ENCODE data around the gene RAB3B.
"Not testable (repeated sequence)": the region's sequence is repeated elsewhere in the genome, so short reads cannot be mapped to it uniquely, and the experiment has no call there.

The RAB3B gene, protein sequence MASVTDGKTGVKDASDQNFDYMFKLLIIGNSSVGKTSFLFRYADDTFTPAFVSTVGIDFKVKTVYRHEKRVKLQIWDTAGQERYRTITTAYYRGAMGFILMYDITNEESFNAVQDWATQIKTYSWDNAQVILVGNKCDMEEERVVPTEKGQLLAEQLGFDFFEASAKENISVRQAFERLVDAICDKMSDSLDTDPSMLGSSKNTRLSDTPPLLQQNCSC

DNA sequence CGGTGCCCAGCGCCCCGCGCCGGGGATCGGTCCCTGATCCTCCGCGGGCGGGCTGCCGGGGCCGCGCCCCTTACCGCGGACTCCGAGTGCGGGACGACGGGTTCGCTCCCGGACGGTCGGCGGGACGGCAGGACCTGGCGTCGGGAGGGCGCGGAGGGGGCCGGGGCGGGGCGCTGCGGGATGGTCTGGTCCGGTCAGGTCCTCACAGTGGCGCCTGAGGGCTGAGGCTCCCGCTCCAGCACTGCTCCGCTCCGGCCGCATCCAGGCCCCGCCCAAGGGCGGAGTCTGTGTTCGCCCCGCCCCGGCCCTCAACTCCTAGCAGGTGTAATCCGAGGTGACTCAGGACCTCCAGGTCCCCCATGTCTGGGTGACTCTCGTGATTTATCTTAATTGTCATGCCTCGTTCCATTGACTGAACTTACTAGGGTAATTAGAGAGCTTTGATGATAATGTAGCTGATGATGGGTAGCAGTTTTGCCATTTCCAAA lies at the start of gene RAB3B:
Gene RAB3B (minus strand): TSS at position 223 of the 488 bp plus-strand sequence. CDS start 13,583 bp downstream, outside the sequence.
- no peaks in the 10 kb centered on the region for H3K4me1 ChIP-seq (ENCODE audit: control insufficient read depth in 1 of 2, insufficient read depth in 2 of 2, low read length in 2 of 2)
- H3K27me3 ChIP-seq (ENCODE audit: low read depth, low read length): peaks cover 24% of the 10 kb centered on the region
- no peaks in the 10 kb centered on the region for H3K36me3 ChIP-seq (ENCODE audit: control insufficient read depth in 1 of 2, insufficient read depth in 2 of 2, low read length in 2 of 2)
- peak within 1 kb of the TSS; percentile 30 to 66 for H3K4me3 ChIP-seq (ENCODE audit: low read depth in 1 of 2, low read length in 2 of 2)
- H3K27ac ChIP-seq (ENCODE audit: low read length): no peak within 1 kb of the TSS
- no peaks in the 10 kb centered on the region for H3K9me3 ChIP-seq (ENCODE audit: control insufficient read depth in 1 of 2, low read length in 2 of 2)

DNA sequence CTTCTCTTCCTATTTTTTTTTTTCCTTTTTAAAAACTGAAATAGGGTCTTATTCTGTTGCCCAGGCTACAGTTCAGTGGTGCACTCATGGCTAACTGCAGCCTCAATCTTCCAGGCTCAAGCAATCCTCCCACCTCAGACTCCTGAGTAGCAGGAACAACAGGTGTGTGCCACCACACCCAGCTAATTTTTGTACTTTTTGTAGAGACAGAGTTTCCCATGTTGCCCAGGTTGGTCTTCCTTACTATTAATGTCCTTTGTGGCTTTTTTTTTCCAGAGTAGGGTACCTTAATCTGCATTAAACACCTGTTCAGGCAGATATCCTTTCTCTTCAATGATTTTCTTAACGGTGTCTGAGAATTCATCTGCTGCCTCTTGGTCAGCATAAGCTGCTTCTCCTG lies 47.4 kb upstream of the RAB3B start:
- H3K36me3 ChIP-seq (ENCODE audit: control insufficient read depth in 1 of 2, insufficient read depth in 2 of 2, low read length in 2 of 2): peaks cover 0 to 21% of the 10 kb centered on the region in 2 donors
- no peak overlapping the region for H3K4me3 ChIP-seq (ENCODE audit: low read depth in 1 of 2, low read length in 2 of 2)

DNA sequence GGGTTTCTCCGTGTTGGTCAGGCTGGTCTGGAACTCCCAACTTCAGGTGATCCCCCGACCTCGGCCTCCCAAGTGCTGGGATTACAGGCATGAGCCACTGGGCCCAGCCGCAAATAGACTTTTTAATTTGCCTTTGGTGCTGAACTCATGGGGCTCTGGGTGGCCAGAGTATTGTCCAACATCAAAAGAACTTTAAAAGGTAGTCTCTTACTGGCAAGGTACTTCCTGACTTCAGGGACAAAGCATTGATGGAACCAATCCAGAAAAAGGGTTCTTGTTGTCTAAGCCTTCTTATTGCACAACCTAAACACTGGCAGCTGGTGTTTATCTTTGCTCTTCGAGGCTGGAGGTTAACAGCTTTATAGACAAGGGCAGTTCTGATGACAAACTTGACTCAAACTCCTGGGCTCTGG lies 46.9 kb upstream of the RAB3B start:
- Histone ChIP-seq H3K9me3 (ENCODE audit: control insufficient read depth in 1 of 2, low read length in 2 of 2) (no peaks in the 10 kb centered on the region), H3K27ac (ENCODE audit: low read length) (no peak overlapping the region), H3K4me3 (ENCODE audit: low read depth in 1 of 2, low read length in 2 of 2) (no peak overlapping the region), H3K27me3 (ENCODE audit: low read depth, low read length) (no peaks in the 10 kb centered on the region), H3K36me3 (ENCODE audit: control insufficient read depth in 1 of 2, insufficient read depth in 2 of 2, low read length in 2 of 2) (peaks cover 0 to 21% of the 10 kb centered on the region in 2 donors), H3K4me1 (ENCODE audit: control insufficient read depth in 1 of 2, insufficient read depth in 2 of 2, low read length in 2 of 2) (peaks cover under 1 to 2% of the 10 kb centered on the region in 2 donors)

More for the DNA sequence above, 47.4 kb upstream of the RAB3B start:
- Histone ChIP-seq H3K9me3 (ENCODE audit: control insufficient read depth in 1 of 2, low read length in 2 of 2) (no peaks in the 10 kb centered on the region), H3K27me3 (ENCODE audit: low read depth, low read length) (no peaks in the 10 kb centered on the region), H3K27ac (ENCODE audit: low read length) (no peak overlapping the region), H3K4me1 (ENCODE audit: control insufficient read depth in 1 of 2, insufficient read depth in 2 of 2, low read length in 2 of 2) (no peaks in the 10 kb centered on the region)

DNA sequence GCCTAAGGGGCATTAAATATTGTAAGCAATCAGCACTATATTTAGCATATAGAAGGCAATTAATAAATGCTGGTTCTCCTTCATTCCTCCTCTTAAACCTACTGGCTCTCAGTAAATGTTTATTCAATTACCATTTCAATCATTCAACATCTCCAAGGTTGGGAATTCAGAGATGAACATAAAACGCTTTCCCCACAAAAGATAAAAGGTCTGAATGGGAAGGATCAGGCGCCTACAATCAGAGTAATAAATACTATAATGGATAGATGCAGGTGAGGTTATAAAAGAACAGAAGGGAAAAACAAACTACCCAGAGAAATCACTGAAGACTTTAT lies 43.5 kb upstream of the RAB3B start:
- Histone ChIP-seq H3K9me3 (ENCODE audit: control insufficient read depth in 1 of 2, low read length in 2 of 2) (no peaks in the 10 kb centered on the region), H3K4me3 (ENCODE audit: low read depth in 1 of 2, low read length in 2 of 2) (peak overlapping the region; percentile 68 to 75), H3K36me3 (ENCODE audit: control insufficient read depth in 1 of 2, insufficient read depth in 2 of 2, low read length in 2 of 2) (peaks cover 0 to 7% of the 10 kb centered on the region in 2 donors), H3K4me1 (ENCODE audit: control insufficient read depth in 1 of 2, insufficient read depth in 2 of 2, low read length in 2 of 2) (peaks cover 7 to 10% of the 10 kb centered on the region in 2 donors), H3K27me3 (ENCODE audit: low read depth, low read length) (no peaks in the 10 kb centered on the region), H3K27ac (ENCODE audit: low read length) (peak overlapping the region; percentile 91)

DNA sequence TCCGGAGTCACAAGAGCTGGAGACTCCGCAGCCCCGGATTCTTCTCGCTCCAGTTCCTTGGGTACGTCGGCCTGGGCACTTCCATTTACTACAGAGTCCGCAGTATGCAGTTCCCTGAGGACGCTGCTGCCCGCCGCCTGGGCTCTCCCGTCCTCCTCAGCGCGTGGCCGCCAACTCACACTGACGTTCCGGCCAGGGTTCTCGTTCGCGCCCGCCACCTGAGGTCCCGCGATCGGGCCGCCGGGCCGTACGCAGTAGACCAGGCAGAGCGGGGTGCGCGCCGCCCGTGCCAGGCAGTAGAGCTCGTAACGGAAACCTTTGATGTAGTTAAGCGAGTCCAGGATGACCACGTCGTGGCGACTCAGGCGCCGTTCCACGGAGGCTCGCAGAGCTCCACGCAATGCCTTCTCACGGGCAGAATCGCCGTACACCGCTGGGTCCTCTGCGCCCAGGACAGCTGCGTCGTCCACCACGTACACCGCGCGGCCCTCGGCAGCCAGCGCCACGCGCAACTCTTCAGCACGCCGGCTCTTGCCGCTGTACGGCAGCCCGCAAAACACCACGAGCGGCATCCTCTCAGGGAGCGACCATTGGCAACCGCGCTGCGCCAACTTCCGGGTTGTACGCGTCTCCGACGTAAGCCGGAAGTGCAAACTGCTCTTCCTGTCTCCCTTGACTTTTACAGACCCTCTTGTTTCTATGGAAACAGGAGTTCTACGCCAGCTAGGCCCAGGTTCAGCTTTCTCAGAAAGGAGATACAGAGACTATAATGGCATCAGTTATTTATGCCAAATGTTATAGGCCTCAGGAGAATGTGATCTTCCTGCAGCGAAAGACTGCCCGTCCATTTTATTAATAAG lies 42.9 kb upstream of the RAB3B start, which contains the start of gene KTI12:
Gene KTI12 (minus strand): TSS at position 621 of the 860 bp plus-strand sequence. CDS start 49 bp downstream, at position 572.
- Histone ChIP-seq H3K9me3 (ENCODE audit: control insufficient read depth in 1 of 2, low read length in 2 of 2) (no peaks in the 10 kb centered on the region), H3K27me3 (ENCODE audit: low read depth, low read length) (no peaks in the 10 kb centered on the region), H3K4me3 (ENCODE audit: low read depth in 1 of 2, low read length in 2 of 2) (peak within 1 kb of the TSS; percentile 68 to 75), H3K36me3 (ENCODE audit: control insufficient read depth in 1 of 2, insufficient read depth in 2 of 2, low read length in 2 of 2) (peaks cover 0 to 6% of the 10 kb centered on the region in 2 donors), H3K27ac (ENCODE audit: low read length) (peak within 1 kb of the TSS; percentile 91), H3K4me1 (ENCODE audit: control insufficient read depth in 1 of 2, insufficient read depth in 2 of 2, low read length in 2 of 2) (peaks cover 7 to 10% of the 10 kb centered on the region in 2 donors)

DNA sequence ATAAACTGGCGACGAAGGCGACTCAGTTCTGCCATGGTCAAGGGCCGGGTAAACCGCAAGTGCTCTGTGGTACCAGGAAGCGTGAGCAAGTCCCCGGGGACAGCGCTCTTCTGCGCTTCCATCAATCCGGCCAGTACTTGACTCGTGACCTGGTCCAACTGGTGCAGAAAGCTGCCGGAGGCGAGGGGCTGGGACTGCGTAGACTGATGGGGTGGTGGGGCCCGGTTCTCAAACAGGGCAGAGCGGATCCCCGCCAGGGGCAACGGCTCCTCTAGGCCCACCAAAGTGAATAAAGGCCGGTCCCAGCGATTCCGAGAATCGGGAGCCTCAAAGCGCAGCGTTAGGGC lies 42.3 kb upstream of the RAB3B start:
- Histone ChIP-seq H3K9me3 (ENCODE audit: control insufficient read depth in 1 of 2, low read length in 2 of 2) (no peaks in the 10 kb centered on the region), H3K36me3 (ENCODE audit: control insufficient read depth in 1 of 2, insufficient read depth in 2 of 2, low read length in 2 of 2) (peaks cover 0 to 4% of the 10 kb centered on the region in 2 donors), H3K27ac (ENCODE audit: low read length) (peak overlapping the region; percentile 91), H3K4me1 (ENCODE audit: control insufficient read depth in 1 of 2, insufficient read depth in 2 of 2, low read length in 2 of 2) (peaks cover 7 to 10% of the 10 kb centered on the region in 2 donors), H3K27me3 (ENCODE audit: low read depth, low read length) (no peaks in the 10 kb centered on the region), H3K4me3 (ENCODE audit: low read depth in 1 of 2, low read length in 2 of 2) (peak overlapping the region; percentile 68 to 75)

DNA sequence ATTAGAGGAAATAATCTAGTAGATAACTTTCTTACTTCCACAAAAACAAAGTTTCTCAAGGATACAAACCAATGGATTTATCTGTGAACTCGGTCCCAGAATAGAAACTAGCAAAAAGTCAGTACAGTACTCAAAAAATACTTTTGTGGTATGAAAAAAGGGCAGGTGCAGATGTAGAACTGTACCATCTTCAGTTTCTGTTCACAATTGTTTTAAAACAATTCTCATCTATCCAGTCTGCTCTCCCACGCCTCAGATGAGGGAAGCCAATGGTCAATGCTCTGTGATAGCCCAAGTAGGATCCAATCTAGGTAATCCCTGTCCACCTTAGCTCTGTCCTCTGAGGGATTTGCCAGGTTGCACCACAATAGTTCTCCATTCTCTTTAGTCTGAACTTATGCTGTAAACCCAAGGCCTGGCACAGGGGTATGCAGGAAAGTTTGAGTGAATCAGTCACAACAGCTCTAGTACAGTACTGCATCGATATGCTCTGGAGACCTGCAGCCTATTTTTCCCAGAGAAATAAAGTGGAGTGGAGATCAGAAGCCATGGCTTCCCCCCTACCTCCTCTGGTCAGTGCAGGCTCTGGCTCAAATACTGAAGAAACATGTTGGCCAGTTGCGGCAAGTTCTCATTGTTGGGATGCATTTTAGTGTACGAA lies 41.8 kb upstream of the RAB3B start:
- no peaks in the 10 kb centered on the region for H3K9me3 ChIP-seq (ENCODE audit: control insufficient read depth in 1 of 2, low read length in 2 of 2)
- peaks cover 7 to 10% of the 10 kb centered on the region in 2 donors for H3K4me1 ChIP-seq (ENCODE audit: control insufficient read depth in 1 of 2, insufficient read depth in 2 of 2, low read length in 2 of 2)
- peaks cover 0 to 4% of the 10 kb centered on the region in 2 donors for H3K36me3 ChIP-seq (ENCODE audit: control insufficient read depth in 1 of 2, insufficient read depth in 2 of 2, low read length in 2 of 2)
- peak overlapping the region; percentile 68 to 75 for H3K4me3 ChIP-seq (ENCODE audit: low read depth in 1 of 2, low read length in 2 of 2)
- H3K27me3 ChIP-seq (ENCODE audit: low read depth, low read length): no peaks in the 10 kb centered on the region
- H3K27ac ChIP-seq (ENCODE audit: low read length): peak overlapping the region; percentile 91

DNA sequence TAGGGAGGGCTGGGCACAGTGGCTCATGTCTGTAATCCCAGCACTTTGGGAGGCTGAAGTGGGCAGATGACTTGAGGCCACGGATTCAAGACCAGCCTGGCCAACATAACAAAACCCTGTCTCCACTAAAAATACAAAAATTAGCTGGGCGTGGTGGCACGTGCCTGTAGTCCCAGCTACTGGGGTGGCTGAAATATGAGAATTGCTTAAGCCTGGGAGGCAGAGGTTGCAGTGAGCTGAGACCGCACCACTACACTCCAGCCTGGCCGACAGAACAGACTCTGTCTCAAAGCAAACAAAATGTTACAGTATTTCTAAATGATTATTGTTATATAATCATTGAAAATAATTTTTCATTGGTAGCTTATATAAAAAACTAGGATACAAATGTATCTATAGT lies 38.3 kb upstream of the RAB3B start:
- H3K4me1 ChIP-seq (ENCODE audit: control insufficient read depth in 1 of 2, insufficient read depth in 2 of 2, low read length in 2 of 2): peaks cover 7 to 10% of the 10 kb centered on the region in 2 donors
- not testable (repeated sequence) for H3K4me3 ChIP-seq (ENCODE audit: low read depth in 1 of 2, low read length in 2 of 2); H3K27ac ChIP-seq (ENCODE audit: low read length); H3K9me3 ChIP-seq (ENCODE audit: control insufficient read depth in 1 of 2, low read length in 2 of 2); H3K27me3 ChIP-seq (ENCODE audit: low read depth, low read length)
- H3K36me3 ChIP-seq (ENCODE audit: control insufficient read depth in 1 of 2, insufficient read depth in 2 of 2, low read length in 2 of 2): peaks cover 11 to 16% of the 10 kb centered on the region in 2 donors

DNA sequence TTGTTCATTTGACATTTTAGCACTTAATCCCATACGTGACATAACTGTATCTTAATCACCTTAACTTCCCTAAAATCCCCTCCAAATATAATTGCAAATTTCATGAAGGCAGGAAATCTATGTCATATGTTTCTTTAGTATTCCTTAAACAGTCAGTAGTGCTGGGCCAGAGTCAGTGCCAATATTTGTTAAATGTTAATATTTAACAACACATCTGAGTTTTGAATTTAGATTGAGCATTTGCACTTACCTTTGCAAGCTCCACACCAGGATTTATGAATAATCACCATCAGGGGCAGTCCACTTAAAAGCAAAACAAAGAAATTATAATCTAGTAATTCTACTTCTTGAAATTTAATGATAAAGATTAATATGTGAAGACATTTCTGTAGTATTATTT lies 37.8 kb upstream of the RAB3B start:
- H3K4me1 ChIP-seq (ENCODE audit: control insufficient read depth in 1 of 2, insufficient read depth in 2 of 2, low read length in 2 of 2): peaks cover 7 to 10% of the 10 kb centered on the region in 2 donors
- no peak overlapping the region for H3K4me3 ChIP-seq (ENCODE audit: low read depth in 1 of 2, low read length in 2 of 2)
- H3K9me3 ChIP-seq (ENCODE audit: control insufficient read depth in 1 of 2, low read length in 2 of 2): no peaks in the 10 kb centered on the region
- H3K36me3 ChIP-seq (ENCODE audit: control insufficient read depth in 1 of 2, insufficient read depth in 2 of 2, low read length in 2 of 2): peaks cover 16 to 21% of the 10 kb centered on the region in 2 donors
- no peaks in the 10 kb centered on the region for H3K27me3 ChIP-seq (ENCODE audit: low read depth, low read length)
- no peak overlapping the region for H3K27ac ChIP-seq (ENCODE audit: low read length)

DNA sequence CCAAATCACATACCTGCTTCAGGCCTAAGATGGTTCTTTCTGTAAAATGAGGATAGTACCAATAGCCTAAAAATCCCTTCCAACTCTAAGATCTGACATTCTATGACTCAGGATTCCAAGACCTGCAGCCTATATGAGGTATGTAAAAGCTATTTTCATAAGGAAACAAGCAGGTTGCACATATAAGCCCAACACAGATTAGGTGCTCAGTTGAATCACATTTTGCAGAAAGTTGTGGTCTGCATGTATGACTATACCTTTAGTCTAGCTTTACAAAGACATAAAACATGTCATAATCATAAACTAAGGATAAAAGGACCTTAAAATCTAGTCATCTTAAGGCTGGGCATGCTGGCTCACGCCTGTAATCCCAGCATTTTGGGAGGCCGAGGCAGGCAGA lies 35.8 kb upstream of the RAB3B start:
- no peaks in the 10 kb centered on the region for H3K27me3 ChIP-seq (ENCODE audit: low read depth, low read length)
- H3K9me3 ChIP-seq (ENCODE audit: control insufficient read depth in 1 of 2, low read length in 2 of 2): no peaks in the 10 kb centered on the region
- no peak overlapping the region for H3K4me3 ChIP-seq (ENCODE audit: low read depth in 1 of 2, low read length in 2 of 2)
- no peaks in the 10 kb centered on the region for H3K4me1 ChIP-seq (ENCODE audit: control insufficient read depth in 1 of 2, insufficient read depth in 2 of 2, low read length in 2 of 2)
- no peak overlapping the region for H3K27ac ChIP-seq (ENCODE audit: low read length)
- H3K36me3 ChIP-seq (ENCODE audit: control insufficient read depth in 1 of 2, insufficient read depth in 2 of 2, low read length in 2 of 2): peaks cover 31 to 38% of the 10 kb centered on the region in 2 donors

DNA sequence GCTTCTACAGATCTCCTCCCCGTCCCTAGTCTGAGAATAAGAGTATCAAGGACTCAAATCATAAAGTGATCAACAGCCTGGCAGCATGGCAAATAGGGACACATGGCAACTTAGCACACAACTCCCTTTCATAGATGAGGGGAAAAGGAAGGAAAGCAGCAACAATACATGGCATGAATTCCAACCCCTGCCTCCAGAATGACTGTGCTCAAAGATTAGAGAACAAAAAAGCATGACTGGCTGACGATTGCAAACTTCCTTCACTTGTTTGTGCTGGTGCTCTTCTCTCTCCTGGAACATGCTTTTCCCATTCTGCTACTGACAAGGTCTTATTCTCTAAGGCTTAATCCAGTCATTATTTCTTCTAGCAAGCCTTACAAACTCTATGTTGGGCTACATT lies 31.6 kb upstream of the RAB3B start:
- Histone ChIP-seq H3K27me3 (ENCODE audit: low read depth, low read length) (no peaks in the 10 kb centered on the region), H3K4me1 (ENCODE audit: control insufficient read depth in 1 of 2, insufficient read depth in 2 of 2, low read length in 2 of 2) (no peaks in the 10 kb centered on the region), H3K36me3 (ENCODE audit: control insufficient read depth in 1 of 2, insufficient read depth in 2 of 2, low read length in 2 of 2) (peaks cover 42 to 50% of the 10 kb centered on the region in 2 donors), H3K27ac (ENCODE audit: low read length) (no peak overlapping the region), H3K9me3 (ENCODE audit: control insufficient read depth in 1 of 2, low read length in 2 of 2) (no peaks in the 10 kb centered on the region), H3K4me3 (ENCODE audit: low read depth in 1 of 2, low read length in 2 of 2) (no peak overlapping the region)

Data from muscle layer of duodenum (tissue), 2 donors.